Endothelial cell of umbilical vein (primary cell): ENCODE data around the gene DEUP1. TPM values are rescaled to one million over a fixed set of nuclear protein-coding genes. Genes with fewer than 3 reads are reported as not detected.

Source experiments
- BruUV-seq: library from RNA; stranded (reverse); fragments of 400-500 nt; replicated peaks from 2 replicates; lab custom pipeline; 2021; lab: Mats Ljungman, UMichigan
- CTCF ChIA-PET: fragments of 300-600, 350-600 bp; sonication (Branson Sonifier 250); formaldehyde crosslinking; loops from one replicate; lab custom pipeline; 2021; ENCODE audit warnings: antibody characterized with exemption, inconsistent platforms; lab: Charles Lee
- POLR2A ChIA-PET: fragments of 300-600, 350-600 bp; sonication (Branson Sonifier 250); formaldehyde crosslinking; loops from one replicate; lab custom pipeline; 2021; ENCODE audit warnings: antibody characterized with exemption, inconsistent platforms; lab: Charles Lee
- DNase-seq: peaks from one replicate; pipeline ENCODE4 v3.0.0-alpha.2; 2011; ENCODE audit warnings: low read depth, low spot score
- FAIRE-seq: peaks from 2 replicates; lab custom pipeline; 2011; peaks lifted over from hg19 to GRCh38; lab: Jason Lieb, UNC
- H2AFZ ChIP-seq: 2 replicates; pipeline ENCODE4 v1.6.0; 2012; ENCODE audit warnings: low read depth, low read length, control low read depth, inconsistent platforms
- H3K27ac ChIP-seq: 2 replicates; pipeline ENCODE4 v1.5.1; 2011; ENCODE audit warnings: low read depth, mild to moderate bottlenecking, control low read depth, low read length, moderate library complexity; ENCODE audit not compliant: insufficient read depth
- H3K27me3 ChIP-seq, 2 experiments: 2 replicates each; pipeline versions ENCODE4 v1.6.0 to v1.6.1; 2011; ENCODE audit warnings: low read length in 2 of 2, mixed read lengths in 1 of 2; ENCODE audit not compliant: control insufficient read depth in 2 of 2, insufficient read depth in 2 of 2
- H3K36me3 ChIP-seq, 2 experiments: 2 replicates in 1 of 2; 3 replicates in 1 of 2; pipeline ENCODE4 v1.5.1; 2011; ENCODE audit warnings: low read length in 2 of 2, mild to moderate bottlenecking in 1 of 2, moderate library complexity in 1 of 2; ENCODE audit not compliant: control insufficient read depth in 2 of 2, insufficient read depth in 2 of 2; ENCODE audit errors: extremely low read depth in 1 of 2
- H3K4me1 ChIP-seq: 3 replicates; pipeline ENCODE4 v1.5.1; 2011; ENCODE audit warnings: mild to moderate bottlenecking, low read length; ENCODE audit not compliant: control insufficient read depth, insufficient read depth; ENCODE audit errors: extremely low read depth
- H3K4me2 ChIP-seq: 2 replicates; pipeline ENCODE4 v1.6.1; 2011; ENCODE audit warnings: low read length, control low read depth, mixed read lengths; ENCODE audit not compliant: insufficient read depth
- H3K4me3 ChIP-seq, 3 experiments: fragments of 200-600 bp in 1 of 3; sonication (generic), shearing (Covaris generic) in 1 of 3; replicated peaks in 1 of 3; 2 replicates each; pipeline ENCODE4 v1.5.1; 2011 to 2016; ENCODE audit warnings: control low read depth in 3 of 3, low read length in 3 of 3, mild to moderate bottlenecking in 2 of 3, inconsistent platforms in 1 of 3, low read depth in 1 of 3, moderate library complexity in 1 of 3; ENCODE audit not compliant: insufficient read depth in 1 of 3
- H3K79me2 ChIP-seq: 2 replicates; pipeline ENCODE4 v1.6.0; 2012; ENCODE audit warnings: low read length, inconsistent platforms; ENCODE audit not compliant: control insufficient read depth, insufficient read depth
- H3K9ac ChIP-seq: replicated peaks from 2 replicates; pipeline ENCODE3; 2011; ENCODE audit warnings: low read length, control low read depth; ENCODE audit not compliant: insufficient read depth; ENCODE audit errors: extremely low read depth
- H3K9me1 ChIP-seq: replicated peaks from 3 replicates; pipeline ENCODE4 v1.6.0; 2011; ENCODE audit warnings: mild to moderate bottlenecking, low read length; ENCODE audit not compliant: control insufficient read depth, insufficient read depth; ENCODE audit errors: extremely low read depth
- H3K9me3 ChIP-seq: replicated peaks from 2 replicates; pipeline ENCODE4 v1.5.1; 2012; ENCODE audit warnings: low read length, inconsistent platforms; ENCODE audit not compliant: control insufficient read depth, insufficient read depth
- H4K20me1 ChIP-seq: replicated peaks from 2 replicates; pipeline ENCODE3; 2011; ENCODE audit warnings: mild to moderate bottlenecking, low read length; ENCODE audit not compliant: control insufficient read depth, insufficient read depth; ENCODE audit errors: extremely low read depth
- EZH2 ChIP-seq: IDR thresholded peaks from 2 replicates; pipeline ENCODE4 v1.6.1; 2012; ENCODE audit warnings: borderline replicate concordance, low read depth, mild to moderate bottlenecking, moderate library complexity, low read length, inconsistent platforms; ENCODE audit not compliant: severe bottlenecking
- FOS ChIP-seq: IDR thresholded peaks from 2 replicates; pipeline ENCODE4 v1.6.1; 2011; ENCODE audit warnings: mild to moderate bottlenecking, low read length, moderate library complexity, borderline replicate concordance; ENCODE audit not compliant: insufficient read depth
- GATA2 ChIP-seq: IDR thresholded peaks from 2 replicates; pipeline ENCODE4 v1.7.0; 2011; ENCODE audit warnings: low read depth, mild to moderate bottlenecking, moderate library complexity, mixed read lengths, low read length; ENCODE audit not compliant: insufficient read length, insufficient read depth
- JUN ChIP-seq: IDR thresholded peaks from 2 replicates; pipeline ENCODE4 v1.6.1; 2011; ENCODE audit warnings: borderline replicate concordance, low read depth; ENCODE audit not compliant: insufficient read length, insufficient read depth
- MYC ChIP-seq: IDR thresholded peaks from one replicate; pipeline ENCODE4 v1.6.1; 2011; ENCODE audit warnings: mild to moderate bottlenecking, low read depth, low read length
- POLR2A ChIP-seq: IDR thresholded peaks from 2 replicates; pipeline ENCODE4 v1.6.1; 2012; ENCODE audit warnings: low read depth, mild to moderate bottlenecking, control low read depth, low read length
- POLR2AphosphoS5 ChIP-seq: IDR thresholded peaks from 2 replicates; pipeline ENCODE4 v1.6.1; 2012; ENCODE audit warnings: low read depth, mild to moderate bottlenecking, control low read depth, low read length, moderate library complexity; ENCODE audit not compliant: insufficient read depth
- dilution Hi-C: fragments of 300-500 bp; cut with MboI; formaldehyde crosslinking; loops from one replicate; pipeline ENCODE4 v1.15.0; 2019; ENCODE audit warnings: low sequenced_read_pairs; ENCODE audit not compliant: extremely low pct_ligation_motif_present
- intact Hi-C: fragments of 100-400 bp; cut with micrococcal nuclease; formaldehyde crosslinking; loops from one replicate; pipeline ENCODE4 v1.10.0; 2022
- polyA plus RNA-seq, 4 experiments: library from polyadenylated mRNA; depleted of rRNA in 3 of 4; stranded (reverse) in 3 of 4; unstranded in 1 of 4; fragments of >200 nt; gene quantifications; 2 replicates each; pipeline versions ENCODE4 v1.2.1 to v1.2.3, GENCODE V29; 2011 to 2012; ENCODE audit warnings: missing spikeins in 1 of 4
- total RNA-seq: library from RNA; stranded (reverse); gene quantifications from 2 replicates; pipeline ENCODE4 v1.2.3, GENCODE V29; 2021
- TF ChIP-seq, protein P1 (sequence below), 2 donors: IDR thresholded peaks; 1 replicate in 1 of 2; 2 replicates in 1 of 2; pipeline ENCODE4 v1.5.1; 2011; ENCODE audit warnings: low read length in 2 of 2, mild to moderate bottlenecking in 2 of 2, moderate library complexity in 2 of 2, control low read depth in 1 of 2, inconsistent platforms in 1 of 2, low read depth in 1 of 2; ENCODE audit not compliant: insufficient read depth in 1 of 2; ENCODE audit errors: extremely low read depth in 1 of 2
- TF ChIP-seq, protein P2 (sequence below): IDR thresholded peaks from 2 replicates; pipeline ENCODE4 v1.6.1; 2011; ENCODE audit not compliant: insufficient read depth, insufficient read length

The DEUP1 gene
- total and polyA plus RNA-seq, 2 donors (not counting 3 experiments of a cell fraction or from before 2014, with no cell fraction given): not detected

DNA sequence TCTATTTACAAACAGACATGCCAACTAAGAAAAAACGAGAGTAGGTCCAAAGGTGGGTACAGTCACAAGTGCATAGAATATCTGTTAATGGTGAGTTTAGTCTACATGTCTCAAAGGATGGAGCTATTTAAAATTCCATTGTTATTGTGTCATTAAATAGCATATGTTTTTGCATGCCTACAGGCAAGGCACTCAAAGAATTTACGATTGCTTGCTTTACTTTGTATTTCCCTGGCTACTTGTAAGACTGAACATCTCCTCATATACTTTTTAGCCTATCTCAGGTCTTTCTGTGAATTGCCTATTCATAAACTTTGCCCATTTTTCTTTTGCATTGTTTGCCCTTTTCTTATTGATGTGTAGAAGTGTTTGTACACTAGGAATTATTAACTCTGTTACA lies 39.7 kb downstream of the DEUP1 start:
- no peaks in the 10 kb centered on the region for H3K36me3 ChIP-seq
- no peaks in the 10 kb centered on the region for H3K27me3 ChIP-seq
- no peak overlapping the region for H3K4me3 ChIP-seq
- no peak for DNase-seq
- FAIRE-seq: no peak
- dilution Hi-C loops: no loop called here
- H3K9me3 ChIP-seq: no peaks in the 10 kb centered on the region
- no peak overlapping the region for H3K9ac ChIP-seq
- H3K79me2 ChIP-seq: no peaks in the 10 kb centered on the region
- H3K4me2 ChIP-seq: no peak overlapping the region
- BruUV-seq: no TSS peak
- no peaks in the 10 kb centered on the region for H3K4me1 ChIP-seq
- H4K20me1 ChIP-seq: no peaks in the 10 kb centered on the region
- ChIA-PET POLR2A (no interaction called here), CTCF (no interaction called here)
- intact Hi-C loops: no loop called here
- no peaks in the 10 kb centered on the region for H3K9me1 ChIP-seq
- TF ChIP-seq, protein P1, sequence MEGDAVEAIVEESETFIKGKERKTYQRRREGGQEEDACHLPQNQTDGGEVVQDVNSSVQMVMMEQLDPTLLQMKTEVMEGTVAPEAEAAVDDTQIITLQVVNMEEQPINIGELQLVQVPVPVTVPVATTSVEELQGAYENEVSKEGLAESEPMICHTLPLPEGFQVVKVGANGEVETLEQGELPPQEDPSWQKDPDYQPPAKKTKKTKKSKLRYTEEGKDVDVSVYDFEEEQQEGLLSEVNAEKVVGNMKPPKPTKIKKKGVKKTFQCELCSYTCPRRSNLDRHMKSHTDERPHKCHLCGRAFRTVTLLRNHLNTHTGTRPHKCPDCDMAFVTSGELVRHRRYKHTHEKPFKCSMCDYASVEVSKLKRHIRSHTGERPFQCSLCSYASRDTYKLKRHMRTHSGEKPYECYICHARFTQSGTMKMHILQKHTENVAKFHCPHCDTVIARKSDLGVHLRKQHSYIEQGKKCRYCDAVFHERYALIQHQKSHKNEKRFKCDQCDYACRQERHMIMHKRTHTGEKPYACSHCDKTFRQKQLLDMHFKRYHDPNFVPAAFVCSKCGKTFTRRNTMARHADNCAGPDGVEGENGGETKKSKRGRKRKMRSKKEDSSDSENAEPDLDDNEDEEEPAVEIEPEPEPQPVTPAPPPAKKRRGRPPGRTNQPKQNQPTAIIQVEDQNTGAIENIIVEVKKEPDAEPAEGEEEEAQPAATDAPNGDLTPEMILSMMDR (IDR thresholded peaks at IDR 0.05; ENCODE audit: extremely low read depth in 1 of 2, insufficient read depth in 1 of 2, low read depth in 1 of 2, low read length in 2 of 2): no peak
- TF ChIP-seq POLR2A: no peak
- no peak for TF ChIP-seq EZH2
- no peak overlapping the region for H2AFZ ChIP-seq
- no peak overlapping the region for H3K27ac ChIP-seq

DNA sequence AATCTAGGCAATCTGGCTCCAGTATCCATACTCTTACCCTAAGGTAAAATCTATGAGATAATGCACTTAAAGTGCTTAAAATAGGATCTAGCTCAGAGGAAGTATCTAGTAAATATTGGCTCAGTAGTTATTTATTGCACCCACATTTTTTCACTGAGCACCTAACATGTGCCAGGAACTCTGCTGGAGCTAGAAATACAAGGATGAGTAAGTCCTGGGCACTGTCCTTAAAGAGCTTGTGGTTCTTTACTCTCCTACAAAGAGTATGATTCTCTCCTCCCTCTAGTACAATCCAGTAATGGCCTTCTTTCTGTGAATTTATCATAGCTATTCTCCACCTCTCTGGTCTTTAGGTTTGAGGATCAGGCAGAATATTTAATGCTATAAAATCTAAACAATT lies 59.2 kb downstream of the DEUP1 start:
- no peak overlapping the region for H3K27ac ChIP-seq
- dilution Hi-C loops (no loop called here), intact Hi-C loops (no loop called here)
- H3K9ac ChIP-seq: no peak overlapping the region
- no peaks in the 10 kb centered on the region for H3K9me3 ChIP-seq
- H3K9me1 ChIP-seq: no peaks in the 10 kb centered on the region
- FAIRE-seq (no peak), DNase-seq (no peak)
- no peak for TF ChIP-seq JUN
- TF ChIP-seq GATA2: no peak
- no peak for TF ChIP-seq EZH2
- no peak for TF ChIP-seq FOS
- TF ChIP-seq, protein P2, sequence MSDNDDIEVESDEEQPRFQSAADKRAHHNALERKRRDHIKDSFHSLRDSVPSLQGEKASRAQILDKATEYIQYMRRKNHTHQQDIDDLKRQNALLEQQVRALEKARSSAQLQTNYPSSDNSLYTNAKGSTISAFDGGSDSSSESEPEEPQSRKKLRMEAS: no peak
- no peak for TF ChIP-seq MYC
- TF ChIP-seq, protein P1 (IDR thresholded peaks at IDR 0.05; ENCODE audit: extremely low read depth in 1 of 2, insufficient read depth in 1 of 2, low read depth in 1 of 2, low read length in 2 of 2): no peak
- no peak for TF ChIP-seq POLR2AphosphoS5
- no peak for TF ChIP-seq POLR2A
- no peaks in the 10 kb centered on the region for H3K36me3 ChIP-seq
- H3K27me3 ChIP-seq: no peaks in the 10 kb centered on the region
- H2AFZ ChIP-seq: no peak overlapping the region
- POLR2A ChIA-PET: no interaction called here
- no peaks in the 10 kb centered on the region for H3K79me2 ChIP-seq
- no peak overlapping the region for H3K4me2 ChIP-seq
- H4K20me1 ChIP-seq: no peaks in the 10 kb centered on the region
- H3K4me1 ChIP-seq: no peaks in the 10 kb centered on the region
- no peak overlapping the region for H3K4me3 ChIP-seq
- CTCF ChIA-PET: interaction anchor here (1.2 kb wide), 2 partner anchors 9 to 10 kb away, joined by 3 to 5 read pairs; no protein-coding TSS in a partner anchor
- BruUV-seq: no TSS peak
